CMK (cell line): ENCODE measurements around the gene PDCD11.
"Not testable (repeated sequence)": the region's sequence is repeated elsewhere in the genome, so short reads cannot be mapped to it uniquely, and the experiment has no call there.

Source experiments
- DNase-seq: peaks from one replicate; pipeline ENCODE4 v3.0.0-alpha.2; 2010; ENCODE audit warnings: low read depth

The PDCD11 gene, protein sequence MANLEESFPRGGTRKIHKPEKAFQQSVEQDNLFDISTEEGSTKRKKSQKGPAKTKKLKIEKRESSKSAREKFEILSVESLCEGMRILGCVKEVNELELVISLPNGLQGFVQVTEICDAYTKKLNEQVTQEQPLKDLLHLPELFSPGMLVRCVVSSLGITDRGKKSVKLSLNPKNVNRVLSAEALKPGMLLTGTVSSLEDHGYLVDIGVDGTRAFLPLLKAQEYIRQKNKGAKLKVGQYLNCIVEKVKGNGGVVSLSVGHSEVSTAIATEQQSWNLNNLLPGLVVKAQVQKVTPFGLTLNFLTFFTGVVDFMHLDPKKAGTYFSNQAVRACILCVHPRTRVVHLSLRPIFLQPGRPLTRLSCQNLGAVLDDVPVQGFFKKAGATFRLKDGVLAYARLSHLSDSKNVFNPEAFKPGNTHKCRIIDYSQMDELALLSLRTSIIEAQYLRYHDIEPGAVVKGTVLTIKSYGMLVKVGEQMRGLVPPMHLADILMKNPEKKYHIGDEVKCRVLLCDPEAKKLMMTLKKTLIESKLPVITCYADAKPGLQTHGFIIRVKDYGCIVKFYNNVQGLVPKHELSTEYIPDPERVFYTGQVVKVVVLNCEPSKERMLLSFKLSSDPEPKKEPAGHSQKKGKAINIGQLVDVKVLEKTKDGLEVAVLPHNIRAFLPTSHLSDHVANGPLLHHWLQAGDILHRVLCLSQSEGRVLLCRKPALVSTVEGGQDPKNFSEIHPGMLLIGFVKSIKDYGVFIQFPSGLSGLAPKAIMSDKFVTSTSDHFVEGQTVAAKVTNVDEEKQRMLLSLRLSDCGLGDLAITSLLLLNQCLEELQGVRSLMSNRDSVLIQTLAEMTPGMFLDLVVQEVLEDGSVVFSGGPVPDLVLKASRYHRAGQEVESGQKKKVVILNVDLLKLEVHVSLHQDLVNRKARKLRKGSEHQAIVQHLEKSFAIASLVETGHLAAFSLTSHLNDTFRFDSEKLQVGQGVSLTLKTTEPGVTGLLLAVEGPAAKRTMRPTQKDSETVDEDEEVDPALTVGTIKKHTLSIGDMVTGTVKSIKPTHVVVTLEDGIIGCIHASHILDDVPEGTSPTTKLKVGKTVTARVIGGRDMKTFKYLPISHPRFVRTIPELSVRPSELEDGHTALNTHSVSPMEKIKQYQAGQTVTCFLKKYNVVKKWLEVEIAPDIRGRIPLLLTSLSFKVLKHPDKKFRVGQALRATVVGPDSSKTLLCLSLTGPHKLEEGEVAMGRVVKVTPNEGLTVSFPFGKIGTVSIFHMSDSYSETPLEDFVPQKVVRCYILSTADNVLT (N-terminal part only)

DNA sequence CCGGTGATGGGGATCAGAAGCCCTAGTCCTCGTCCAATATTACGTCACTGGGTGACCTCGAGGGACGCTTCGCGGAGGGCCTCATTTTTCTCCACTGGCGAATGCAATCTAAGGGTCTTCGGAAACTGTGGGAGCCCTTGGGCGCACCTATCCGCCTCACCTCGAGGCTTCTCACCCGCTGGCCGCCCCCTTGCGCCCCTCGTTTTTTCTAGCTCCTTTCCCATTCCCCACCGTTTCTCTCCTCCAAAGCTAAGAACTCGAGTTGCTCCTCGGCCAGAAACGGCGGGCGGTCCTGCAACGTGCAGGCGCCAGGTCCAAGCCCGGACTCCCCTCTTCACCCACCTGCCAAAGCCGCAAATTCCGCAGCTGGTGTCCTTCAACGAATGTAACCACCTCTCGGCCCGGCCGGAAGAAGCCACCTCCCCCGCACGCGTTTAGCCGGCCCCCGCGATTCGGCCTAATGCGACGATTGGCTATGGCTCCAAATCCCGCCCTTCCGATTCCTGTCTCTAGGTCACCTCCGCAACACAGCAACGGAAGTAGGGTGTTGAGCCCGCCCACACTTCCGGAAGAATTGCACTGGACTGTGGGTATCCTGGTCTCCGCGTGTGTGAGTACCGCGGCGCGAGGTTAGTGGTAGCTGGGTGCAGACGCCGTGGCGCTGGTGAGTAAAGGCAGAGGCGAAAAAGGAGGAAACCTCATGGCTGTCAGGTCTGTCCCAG lies at the start of gene PDCD11, which contains the start of gene ATP5MK:
Gene PDCD11 (plus strand): TSS at position 560 of the 722 bp plus-strand sequence. CDS start 1,801 bp downstream, outside the sequence.
Gene ATP5MK (minus strand): TSS at position 409 of the 722 bp plus-strand sequence. CDS start 4,018 bp downstream, outside the sequence.
- peak; percentile 99 for DNase-seq

DNA sequence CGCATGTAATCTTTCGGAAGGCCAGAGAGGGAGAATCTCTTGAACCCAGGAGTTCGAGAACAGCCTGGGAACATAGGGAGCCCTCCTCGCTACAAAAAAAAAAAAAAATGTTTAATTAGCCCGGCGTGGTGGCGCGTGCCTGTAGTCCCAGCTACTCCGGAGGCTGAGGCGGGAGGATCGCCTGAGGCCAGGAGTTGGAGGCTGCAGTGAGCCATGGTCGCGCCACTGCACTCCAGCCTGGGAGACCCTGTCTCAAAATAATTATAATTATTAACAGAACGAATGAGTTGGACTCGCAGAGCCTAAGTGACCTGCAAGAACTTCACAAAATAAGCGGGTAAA lies 46.3 kb upstream of the PDCD11 start:
- DNase-seq: no peak

DNA sequence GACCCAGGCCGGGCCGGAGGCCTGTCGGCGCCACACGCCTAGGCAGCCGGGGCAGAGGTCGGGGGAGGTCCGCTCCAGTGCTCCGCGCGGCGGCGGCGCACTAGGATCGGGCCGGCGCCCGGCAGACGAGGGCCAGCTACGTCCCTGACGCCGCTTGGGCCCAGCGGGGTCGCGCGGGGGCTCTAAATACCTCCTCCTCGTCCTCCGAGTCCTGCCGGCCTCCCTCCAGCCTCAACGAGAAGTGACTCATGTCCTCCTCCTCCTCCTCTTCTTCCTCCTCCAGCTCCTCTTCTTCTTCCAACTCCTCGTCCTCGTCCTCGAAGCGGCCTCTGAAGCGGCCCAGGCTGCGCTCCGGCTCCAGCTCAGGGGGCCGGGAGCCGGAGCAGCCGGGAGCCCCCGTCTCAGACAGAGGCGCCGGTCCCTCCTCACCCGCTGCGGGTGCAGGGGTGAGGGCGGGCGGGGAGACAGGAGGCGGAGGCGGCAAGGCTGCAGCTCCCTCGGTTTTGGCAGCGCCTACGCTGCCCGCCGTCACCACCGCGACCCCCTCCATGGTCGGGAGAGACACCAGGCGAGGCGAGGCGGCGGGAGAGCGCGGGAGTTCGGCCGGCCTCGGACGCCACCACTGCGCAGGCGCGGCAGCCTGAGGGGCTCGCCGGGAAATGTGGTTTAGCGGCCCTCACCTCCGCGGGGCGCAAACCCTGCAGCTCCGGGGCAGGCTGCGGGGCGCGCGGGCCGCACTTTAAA lies 45.7 kb upstream of the PDCD11 start, which contains the start of gene PCGF6:
Gene PCGF6 (minus strand): TSS at position 624 of the 744 bp plus-strand sequence. CDS start 74 bp downstream, at position 550.
- DNase-seq: peak; percentile 73

DNA sequence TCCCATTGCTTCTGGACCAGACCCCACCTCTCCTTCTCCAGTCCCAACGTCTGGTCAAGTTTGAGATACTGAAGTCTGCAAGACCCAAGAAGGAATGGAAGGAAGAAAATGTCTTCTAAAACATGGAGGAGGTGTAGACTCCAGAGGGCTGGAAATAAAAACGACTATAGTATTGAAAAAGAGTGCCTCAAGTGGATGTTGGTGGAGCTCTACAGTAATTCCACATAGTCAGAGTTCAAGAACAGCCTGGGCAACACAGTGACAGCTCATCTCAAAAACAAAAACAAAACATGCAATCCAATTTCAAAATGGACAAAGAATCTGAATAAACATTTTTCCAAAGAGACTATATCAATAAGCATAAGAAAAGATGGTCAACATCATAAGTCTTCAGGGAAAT lies 43.1 kb upstream of the PDCD11 start:
- DNase-seq: no peak

DNA sequence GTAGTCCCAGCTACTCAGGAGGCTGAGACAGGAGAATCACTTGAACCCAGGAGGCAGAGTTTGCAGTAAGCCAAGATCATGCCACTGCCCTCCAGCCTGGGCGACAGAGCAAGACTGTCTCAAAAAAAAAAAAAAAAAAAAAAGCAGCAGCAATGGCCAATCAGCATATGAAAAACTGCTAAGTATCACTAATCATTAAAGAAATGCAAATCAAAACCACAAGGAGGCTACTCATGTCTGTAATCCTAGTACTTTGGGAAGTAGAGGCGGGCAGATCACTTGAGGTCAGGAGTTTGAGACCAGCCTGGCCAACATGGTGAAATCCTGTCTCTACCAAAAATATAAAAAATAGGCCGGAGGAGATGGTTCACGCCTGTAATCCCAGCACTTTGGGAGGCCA lies 41.9 kb upstream of the PDCD11 start:
- DNase-seq: not testable (repeated sequence)

DNA sequence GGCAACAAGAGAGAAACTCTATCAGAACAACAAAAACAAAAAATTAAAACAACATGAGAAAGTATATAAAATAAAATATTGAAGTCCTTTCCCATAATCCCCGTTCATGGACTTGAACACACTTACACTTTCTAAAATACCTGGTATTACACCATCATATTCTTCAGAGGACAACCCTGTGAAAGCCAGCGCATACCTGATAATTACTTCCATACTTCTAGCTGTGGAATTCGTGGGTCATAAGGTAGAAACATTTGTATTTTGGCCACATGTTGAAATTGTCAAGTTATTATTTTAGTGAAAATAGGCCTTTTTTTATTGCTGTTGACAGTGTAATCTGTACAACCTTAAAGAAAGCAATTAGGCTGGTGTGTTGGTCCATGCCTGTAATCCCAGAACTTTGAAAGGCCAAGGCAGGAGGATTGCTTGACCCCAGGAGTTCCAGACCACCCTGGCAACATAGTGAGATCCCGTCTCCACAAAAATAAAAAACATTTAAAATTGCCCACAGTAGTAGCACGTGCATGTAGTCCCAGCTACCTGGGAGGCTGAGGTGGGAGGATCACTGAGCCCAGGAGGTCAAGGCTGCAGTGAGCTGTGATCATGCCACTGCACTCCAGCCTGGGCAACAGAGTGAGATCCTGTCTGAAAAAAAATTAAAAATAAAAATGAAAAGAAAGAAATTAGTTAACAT lies 40.4 kb upstream of the PDCD11 start:
- DNase-seq: no peak

DNA sequence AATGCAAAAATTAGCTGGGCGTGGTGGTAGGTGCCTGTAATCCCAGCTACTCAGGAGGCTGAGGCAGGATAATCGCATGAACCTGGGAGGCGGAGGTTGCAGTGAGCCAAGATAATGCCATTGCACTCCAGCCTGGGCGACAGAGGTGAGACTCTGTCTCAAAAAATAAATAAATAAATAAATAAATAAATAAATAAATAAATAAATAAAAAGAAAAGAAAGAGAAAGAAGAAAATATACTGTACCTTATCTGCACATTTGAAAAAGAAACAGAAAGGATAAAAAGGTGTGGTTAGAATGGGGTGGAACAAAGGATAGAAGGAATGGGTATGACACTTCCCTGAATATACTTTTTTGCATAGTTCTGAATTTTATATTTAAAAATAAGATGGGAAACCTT lies 36.9 kb upstream of the PDCD11 start:
- DNase-seq: not testable (repeated sequence)

DNA sequence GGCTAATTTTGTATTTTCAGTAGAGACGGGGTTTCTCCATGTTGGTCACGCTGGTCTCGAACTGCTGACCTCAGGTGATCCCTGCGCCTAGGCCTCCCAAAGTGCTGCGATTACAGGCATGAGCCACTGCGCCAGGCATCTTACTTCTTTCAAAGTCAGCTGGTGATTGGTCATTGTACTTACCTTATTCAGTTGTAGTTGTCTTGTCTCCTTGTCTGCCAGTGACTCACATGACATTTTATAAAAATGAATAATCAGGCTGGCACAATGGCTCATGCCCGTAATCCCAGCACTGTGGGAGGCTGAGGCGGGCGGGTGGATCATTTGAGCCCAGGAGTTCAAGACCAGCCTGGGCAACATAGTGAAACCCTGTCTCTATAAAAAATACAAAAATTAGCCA lies 35.6 kb upstream of the PDCD11 start:
- not testable (repeated sequence) for DNase-seq

DNA sequence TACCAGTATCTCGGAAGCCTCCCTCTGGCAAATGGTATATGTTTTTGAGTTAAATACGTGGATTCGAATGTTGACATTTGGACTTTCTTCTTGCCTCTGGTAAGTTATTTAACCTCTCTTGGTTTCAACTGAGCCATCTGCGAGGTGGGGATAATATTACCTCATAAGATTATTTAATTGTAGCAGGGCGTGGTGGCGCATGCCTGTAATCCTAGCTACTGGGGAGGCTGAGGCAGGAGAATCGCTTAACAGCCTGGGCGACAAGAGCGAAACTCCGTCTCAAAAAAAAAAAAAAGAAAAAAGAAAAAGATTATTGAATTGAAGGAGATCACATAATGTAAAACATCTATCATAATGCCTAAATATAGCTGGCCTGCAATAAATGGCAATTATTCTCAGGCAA lies 29.0 kb upstream of the PDCD11 start:
- no peak for DNase-seq

DNA sequence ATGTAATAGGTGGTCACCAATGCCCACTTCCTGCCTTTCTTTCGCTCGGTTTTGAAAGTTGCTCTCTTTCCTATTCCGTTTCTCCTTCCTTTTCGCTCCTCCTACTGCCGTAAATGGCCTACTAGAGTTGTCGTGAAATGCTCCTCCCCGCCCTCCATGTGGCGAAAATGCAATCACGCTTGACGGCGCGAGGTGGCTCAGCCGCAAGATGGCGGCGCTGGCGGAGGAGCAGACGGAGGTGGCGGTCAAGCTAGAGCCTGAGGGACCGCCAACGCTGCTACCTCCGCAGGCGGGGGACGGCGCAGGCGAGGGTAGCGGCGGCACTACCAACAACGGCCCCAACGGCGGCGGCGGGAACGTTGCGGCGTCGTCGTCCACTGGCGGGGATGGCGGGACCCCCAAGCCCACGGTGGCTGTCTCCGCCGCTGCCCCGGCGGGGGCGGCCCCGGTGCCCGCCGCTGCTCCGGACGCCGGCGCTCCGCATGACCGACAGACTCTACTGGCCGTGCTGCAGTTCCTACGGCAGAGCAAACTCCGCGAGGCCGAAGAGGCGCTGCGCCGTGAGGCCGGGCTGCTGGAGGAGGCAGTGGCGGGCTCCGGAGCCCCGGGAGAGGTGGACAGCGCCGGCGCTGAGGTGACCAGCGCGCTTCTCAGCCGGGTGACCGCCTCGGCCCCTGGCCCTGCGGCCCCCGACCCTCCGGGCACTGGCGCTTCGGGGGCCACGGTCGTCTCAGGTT lies 28.5 kb upstream of the PDCD11 start, which contains the start of gene TAF5:
Gene TAF5 (plus strand): TSS at position 195 of the 737 bp plus-strand sequence. CDS start 14 bp downstream, at position 209.
- DNase-seq: peak; percentile 88

DNA sequence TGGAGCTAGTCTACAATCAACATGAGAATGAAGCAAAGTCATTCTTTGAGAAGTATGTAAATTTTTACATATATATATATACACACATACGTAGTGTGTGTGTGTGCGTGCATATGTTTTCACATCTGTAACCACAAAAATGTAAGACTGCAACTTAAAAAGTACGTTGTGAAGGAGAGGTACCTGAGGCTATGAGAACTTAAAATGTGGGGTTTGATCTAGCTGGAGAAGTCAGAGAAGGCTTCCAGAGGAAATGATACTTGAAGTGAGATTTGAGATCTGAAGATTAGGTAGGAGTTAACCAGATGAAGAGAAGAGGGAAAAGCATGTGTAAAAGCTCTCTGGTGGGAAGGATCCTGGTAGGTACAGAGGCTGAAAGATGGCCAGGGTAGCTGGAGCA lies 22.9 kb upstream of the PDCD11 start:
- DNase-seq: no peak

DNA sequence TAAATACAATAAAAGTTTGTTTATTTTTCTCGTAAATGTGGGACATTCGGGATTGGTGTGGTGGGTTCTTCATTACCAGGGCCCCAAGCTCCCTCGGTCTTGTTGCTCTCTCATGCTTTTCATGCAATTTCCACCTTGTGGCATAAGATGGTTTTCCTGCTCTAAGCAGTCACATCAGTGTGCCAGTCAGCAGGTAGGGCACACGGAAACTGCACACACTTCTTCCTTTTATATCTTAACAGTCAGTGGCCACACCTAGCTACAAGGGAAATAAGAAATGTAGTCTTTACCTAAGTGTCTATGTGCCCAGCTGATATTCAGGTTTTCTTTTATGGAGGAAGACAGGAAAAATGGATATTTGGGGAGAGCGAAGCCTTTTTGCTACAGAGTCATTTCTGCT lies 22.2 kb upstream of the PDCD11 start:
- no peak for DNase-seq

DNA sequence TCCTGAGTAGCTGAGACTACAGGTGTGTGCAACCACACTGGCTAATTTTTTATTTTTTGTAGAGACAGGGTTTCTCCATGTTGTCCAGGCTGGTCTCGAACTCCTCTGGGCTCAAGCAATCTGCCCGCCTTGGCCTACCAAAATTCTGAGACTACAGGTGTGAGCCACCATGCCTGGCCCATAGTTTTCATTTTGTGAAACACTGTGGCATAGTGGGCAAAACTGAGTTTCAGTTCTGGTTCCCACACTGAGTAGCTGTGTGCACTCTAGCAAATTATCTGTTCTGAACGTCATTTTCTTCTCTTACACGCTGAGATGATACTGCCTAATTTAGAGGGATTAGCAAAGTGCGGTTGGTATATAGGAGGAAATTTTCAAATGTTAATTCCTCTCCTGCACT lies 13.7 kb upstream of the PDCD11 start:
- no peak for DNase-seq

DNA sequence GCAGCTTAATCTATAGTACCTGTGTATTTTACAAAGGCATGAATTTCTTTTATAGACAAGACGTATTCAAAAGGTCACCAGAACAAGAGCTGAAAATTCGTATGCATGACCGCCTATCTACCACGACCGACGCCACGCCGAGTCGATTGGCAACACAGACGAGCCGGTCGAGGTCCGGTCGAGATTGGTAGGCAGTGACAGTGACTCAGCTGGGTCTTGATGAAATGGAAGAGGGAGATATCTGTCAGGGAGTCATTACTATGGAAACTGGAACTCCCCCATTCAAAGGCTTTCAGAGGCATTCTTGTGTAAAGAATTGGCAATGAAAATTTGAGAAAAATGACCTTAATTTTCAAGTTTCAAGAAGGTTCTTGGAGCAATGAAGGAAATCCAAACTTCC lies 2.2 kb upstream of the PDCD11 start:
- DNase-seq: no peak

DNA sequence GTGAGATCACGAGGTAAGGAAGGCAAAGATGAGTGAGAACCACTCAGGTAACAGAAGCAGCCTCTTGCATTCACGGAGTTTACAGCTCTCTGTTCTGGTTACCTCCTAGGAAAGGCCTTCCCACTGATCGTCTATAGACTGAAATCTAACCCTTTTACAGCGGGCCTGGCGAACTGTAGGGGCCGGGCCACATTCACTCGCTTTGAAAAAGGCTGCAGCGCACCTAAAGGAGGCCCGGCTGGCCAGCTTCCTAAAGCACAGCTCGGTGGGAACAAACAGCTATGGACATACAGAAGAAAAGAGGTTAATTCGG lies 716 bp upstream of the PDCD11 start:
- DNase-seq: no peak

DNA sequence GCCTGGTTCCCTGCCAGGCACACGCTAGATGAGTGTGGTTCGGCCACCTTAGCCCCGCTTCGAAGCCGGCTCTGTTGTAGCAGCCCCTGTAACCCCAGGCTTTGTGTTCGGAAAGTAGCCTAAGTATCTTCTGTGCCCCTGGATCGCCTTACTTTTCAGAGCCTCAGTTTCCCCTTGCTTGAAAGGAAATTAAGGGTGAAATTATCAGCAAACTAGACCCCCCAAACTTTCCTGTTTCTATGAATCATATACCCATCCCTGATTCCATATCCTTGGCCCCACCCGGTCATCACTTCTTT lies 312 bp downstream of the PDCD11 start:
- no peak for DNase-seq

DNA sequence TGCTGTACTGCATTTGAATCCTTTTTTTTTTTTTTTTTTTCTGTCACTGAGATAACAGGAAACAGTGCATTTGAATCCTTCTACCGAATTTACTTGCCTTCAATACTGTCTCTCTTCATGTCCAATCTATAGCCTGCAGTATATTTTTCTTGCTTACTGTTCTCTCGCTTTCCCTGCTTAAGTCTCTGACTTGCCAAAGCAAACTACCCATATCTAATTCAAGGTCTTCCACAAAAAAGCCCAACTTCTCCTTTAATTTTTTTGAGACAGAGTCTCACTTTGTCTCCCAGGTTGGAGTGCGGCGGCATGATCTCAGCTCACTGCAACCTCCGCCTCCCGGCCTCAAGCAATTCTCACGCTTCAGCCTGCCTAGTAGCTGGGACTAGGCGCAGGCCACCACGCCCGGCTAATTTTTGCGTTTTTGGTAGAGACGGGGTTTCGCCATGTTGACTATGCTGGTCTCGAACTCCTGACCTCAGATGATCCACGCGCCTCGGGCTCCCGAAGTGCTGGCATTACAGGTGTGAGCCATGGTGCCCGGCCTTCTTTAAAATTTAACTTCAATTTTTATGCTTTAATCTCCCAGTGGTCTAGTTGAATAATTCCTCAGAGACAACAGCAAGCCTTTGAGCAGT lies 882 bp downstream of the PDCD11 start:
- DNase-seq: no peak

DNA sequence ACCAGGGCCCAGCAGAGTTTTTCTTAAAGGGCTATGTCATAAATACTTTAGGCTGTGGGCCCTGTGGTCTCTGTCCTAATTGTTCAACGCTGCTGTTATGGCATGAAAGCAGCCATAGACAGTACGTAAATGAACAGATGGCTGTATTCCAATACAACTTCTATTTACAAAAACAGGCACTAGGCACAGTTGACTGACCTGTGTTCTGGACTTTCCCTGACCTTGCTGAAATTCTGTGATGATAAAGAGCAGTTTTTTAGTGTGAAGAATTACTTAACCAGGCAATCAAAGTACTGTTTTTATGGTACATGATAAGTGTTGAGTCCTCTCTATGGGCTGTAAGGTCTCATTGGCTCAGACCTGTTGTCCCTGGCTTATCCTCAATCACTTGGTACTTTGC lies 17.1 kb downstream of the PDCD11 start:
- no peak for DNase-seq

DNA sequence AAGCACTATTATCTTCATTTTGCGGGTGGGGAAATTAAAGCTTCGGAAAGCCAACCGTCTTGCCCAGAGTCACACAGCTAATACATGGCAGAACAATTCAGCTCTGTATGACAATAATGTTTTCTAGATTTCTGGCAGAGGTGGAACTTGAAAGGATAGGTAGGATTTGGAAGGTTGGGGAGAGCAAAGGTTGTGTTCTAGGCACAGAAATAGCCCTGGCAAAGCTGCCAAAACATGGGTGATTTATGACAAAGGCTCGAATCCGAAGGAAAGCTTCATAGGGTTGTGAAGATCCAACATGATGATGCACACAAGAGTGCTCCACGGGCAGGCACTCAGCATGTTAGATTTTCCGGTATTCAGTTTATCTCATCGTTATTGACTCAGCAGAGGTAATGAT lies 19.2 kb downstream of the PDCD11 start:
- DNase-seq: no peak
